Measurements from ENCODE around the gene ZNF217. TPM values are rescaled to one million over a fixed set of nuclear protein-coding genes. Genes with fewer than 3 reads are reported as not detected.

ZNF217 gene
- total and polyA plus RNA-seq, 9 of the 15 experiments (the other 6 are each of a cell fraction or from before 2014, with no cell fraction given), result 3.0 to 41.8 (median 16.8) TPM

DNA sequence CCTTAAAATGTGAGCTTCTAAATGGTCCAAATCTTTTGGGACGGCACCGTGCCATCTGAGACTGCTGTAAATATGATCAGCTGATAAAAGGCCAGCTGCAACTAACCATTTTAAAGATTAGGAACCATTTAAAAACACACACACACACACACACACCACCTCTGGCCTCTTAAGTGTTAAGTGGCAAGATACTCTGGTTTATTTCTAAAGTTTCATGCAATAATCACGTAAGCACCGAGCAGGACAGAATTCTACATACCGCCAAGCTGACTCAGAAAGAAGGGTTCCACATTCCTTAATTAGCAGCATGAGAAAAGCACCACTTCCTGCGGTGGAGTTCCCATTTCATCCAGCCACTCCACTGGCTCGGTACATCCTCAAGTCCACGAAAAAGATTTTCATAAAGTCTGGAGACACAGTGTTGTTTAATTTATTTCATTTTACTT lies 17.8 kb upstream of the ZNF217 start (continued):
- TF ChIP-seq, protein P1, sequence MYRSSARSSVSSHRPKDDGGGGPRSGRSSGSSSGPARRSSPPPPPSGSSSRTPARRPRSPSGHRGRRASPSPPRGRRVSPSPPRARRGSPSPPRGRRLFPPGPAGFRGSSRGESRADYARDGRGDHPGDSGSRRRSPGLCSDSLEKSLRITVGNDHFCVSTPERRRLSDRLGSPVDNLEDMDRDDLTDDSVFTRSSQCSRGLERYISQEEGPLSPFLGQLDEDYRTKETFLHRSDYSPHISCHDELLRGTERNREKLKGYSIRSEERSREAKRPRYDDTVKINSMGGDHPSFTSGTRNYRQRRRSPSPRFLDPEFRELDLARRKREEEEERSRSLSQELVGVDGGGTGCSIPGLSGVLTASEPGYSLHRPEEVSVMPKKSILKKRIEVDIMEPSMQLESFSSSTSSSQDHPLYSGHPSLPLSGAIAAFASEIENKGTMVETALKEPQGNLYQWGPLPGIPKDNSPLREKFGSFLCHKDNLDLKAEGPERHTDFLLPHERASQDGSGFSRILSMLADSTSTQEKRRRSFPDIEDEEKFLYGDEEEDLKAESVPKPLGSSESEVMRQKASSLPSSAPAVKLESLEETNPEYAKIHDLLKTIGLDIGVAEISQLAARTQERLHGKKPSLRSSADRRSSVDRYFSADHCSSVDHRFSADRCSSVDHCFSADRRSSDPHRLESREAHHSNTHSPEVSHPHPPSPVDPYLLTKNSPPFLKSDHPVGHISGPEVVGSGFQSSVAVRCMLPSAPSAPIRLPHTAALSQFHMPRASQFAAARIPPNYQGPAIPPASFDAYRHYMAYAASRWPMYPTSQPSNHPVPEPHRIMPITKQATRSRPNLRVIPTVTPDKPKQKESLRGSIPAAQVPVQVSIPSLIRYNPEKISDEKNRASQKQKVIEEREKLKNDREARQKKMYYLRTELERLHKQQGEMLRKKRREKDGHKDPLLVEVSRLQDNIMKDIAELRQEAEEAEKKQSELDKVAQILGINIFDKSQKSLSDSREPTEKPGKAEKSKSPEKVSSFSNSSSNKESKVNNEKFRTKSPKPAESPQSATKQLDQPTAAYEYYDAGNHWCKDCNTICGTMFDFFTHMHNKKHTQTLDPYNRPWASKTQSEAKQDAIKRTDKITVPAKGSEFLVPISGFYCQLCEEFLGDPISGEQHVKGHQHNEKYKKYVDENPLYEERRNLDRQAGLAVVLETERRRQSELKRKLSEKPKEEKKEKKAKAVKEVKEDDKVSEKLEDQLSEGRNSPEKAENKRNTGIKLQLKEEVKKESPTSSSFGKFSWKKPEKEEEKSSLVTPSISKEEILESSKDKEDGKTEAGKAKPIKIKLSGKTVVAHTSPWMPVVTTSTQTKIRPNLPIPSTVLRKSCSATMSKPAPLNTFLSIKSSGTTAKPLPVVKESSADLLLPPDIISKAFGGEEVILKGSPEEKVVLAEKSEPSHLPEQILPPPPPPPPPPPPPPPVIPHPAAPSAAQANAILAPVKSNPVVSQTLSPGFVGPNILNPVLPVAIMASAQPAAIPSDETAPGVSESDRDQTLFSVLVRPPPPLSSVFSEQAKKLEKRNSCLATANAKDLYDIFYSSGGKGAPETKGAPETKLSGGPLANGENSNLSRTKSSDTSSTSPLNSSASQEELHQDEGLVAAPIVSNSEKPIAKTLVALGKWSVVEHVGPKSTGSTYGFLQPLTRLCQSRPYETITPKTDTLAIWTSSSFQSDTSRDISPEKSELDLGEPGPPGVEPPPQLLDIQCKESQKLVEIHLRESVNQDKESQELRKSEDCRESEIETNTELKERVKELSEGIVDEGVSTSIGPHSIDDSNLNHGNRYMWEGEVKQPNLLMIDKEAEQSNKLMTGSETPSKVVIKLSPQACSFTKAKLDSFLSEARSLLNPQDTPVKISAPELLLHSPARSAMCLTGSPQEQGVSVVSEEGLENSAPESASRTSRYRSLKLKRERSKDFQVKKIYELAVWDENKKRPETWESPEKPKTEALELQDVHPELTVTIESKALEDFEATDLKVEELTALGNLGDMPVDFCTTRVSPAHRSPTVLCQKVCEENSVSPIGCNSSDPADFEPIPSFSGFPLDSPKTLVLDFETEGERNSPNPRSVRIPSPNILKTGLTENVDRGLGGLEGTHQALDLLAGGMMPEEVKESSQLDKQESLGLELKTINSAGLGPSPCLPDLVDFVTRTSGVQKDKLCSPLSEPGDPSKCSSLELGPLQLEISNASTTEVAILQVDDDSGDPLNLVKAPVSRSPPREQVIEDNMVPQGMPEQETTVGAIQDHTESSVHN (IDR thresholded peaks at IDR 0.05; ENCODE audit: borderline replicate concordance in 1 of 2, low read depth in 1 of 2), result peak in 1 of 2 experiments; percentile 78; a peak in 1 of 4 replicates
- TF ChIP-seq MED1 (CRISPR knock-in tag; IDR thresholded peaks at IDR 0.05; ENCODE audit: borderline replicate concordance) (no peak), DACH1 (IDR thresholded peaks at IDR 0.05; ENCODE audit: partially characterized antibody) (peak; percentile 88), SMARCC2 (IDR thresholded peaks at IDR 0.05; ENCODE audit: low read depth) (peak; percentile 74), NBN (IDR thresholded peaks at IDR 0.05; ENCODE audit: low read depth) (peak; percentile 45; the same call in 1 of the 2 replicates), ILK (tag; IDR thresholded peaks at IDR 0.05; ENCODE audit: borderline replicate concordance, low read depth) (no peak), TAF9B (IDR thresholded peaks at IDR 0.05; ENCODE audit: partially characterized antibody) (peak; percentile 51), GABPB1 (CRISPR knock-in tag; IDR thresholded peaks at IDR 0.05) (no peak), JUND (IDR thresholded peaks at IDR 0.05; ENCODE audit: borderline replicate concordance, low read depth, low read length) (peak; percentile 53), JUND (tag; IDR thresholded peaks at IDR 0.05; ENCODE audit: borderline replicate concordance, low read depth, low read length) (peak; percentile 57; the same call in 1 of the 3 replicates), YBX1 (IDR thresholded peaks at IDR 0.05) (no peak), ATF1 (CRISPR knock-in tag; IDR thresholded peaks at IDR 0.05) (no peak), ATF1 (tag; IDR thresholded peaks at IDR 0.05) (0 out of 2 replicates have a peak, but pooled peaks have one; percentile 11), NFRKB (IDR thresholded peaks at IDR 0.05; ENCODE audit: low read depth) (peak; percentile 39; the same call in 1 of the 2 replicates), ARID1B (IDR thresholded peaks at IDR 0.05) (peak; percentile 90), ZNF263 (CRISPR knock-in tag; IDR thresholded peaks at IDR 0.05; ENCODE audit: borderline replicate concordance) (no peak), SPI1 (IDR thresholded peaks at IDR 0.05; ENCODE audit: borderline replicate concordance, low read depth, low read length) (peak; percentile 73; the same call in 1 of the 2 replicates), THRAP3 (IDR thresholded peaks at IDR 0.05; ENCODE audit: borderline replicate concordance) (no peak)
- TF ChIP-seq, protein P2, sequence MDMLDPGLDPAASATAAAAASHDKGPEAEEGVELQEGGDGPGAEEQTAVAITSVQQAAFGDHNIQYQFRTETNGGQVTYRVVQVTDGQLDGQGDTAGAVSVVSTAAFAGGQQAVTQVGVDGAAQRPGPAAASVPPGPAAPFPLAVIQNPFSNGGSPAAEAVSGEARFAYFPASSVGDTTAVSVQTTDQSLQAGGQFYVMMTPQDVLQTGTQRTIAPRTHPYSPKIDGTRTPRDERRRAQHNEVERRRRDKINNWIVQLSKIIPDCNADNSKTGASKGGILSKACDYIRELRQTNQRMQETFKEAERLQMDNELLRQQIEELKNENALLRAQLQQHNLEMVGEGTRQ (CRISPR knock-in tag; IDR thresholded peaks at IDR 0.05), result no peak
